K562 (cell line): ENCODE results near the gene RRAD. TPM values are rescaled to one million over a fixed set of nuclear protein-coding genes. Genes with fewer than 3 reads are reported as not detected.

Source experiments
- CTCF ChIP-seq, 3 experiments: IDR thresholded peaks in 2 of 3; conservative IDR thresholded peaks in 1 of 3; 2 replicates each; pipeline ENCODE4 v1.5.1; 2011 to 2012; ENCODE audit warnings: low read length in 3 of 3, mild to moderate bottlenecking in 3 of 3, control low read depth in 2 of 3, improper control_type of control experiment in 1 of 3, inconsistent platforms in 1 of 3, low read depth in 1 of 3, mixed read lengths in 1 of 3, moderate library complexity in 1 of 3; ENCODE audit not compliant: insufficient read depth in 2 of 3
- NCOA6 ChIP-seq: fragments of 450-650 bp; IDR thresholded peaks from 2 replicates; pipeline ENCODE4 v1.6.1; 2017; ENCODE audit warnings: mild to moderate bottlenecking
- NR2C2 ChIP-seq, 2 experiments: fragments of 200-800 bp in 1 of 2; sonication (Bioruptor generic) in 1 of 2; sonication (generic) in 1 of 2; formaldehyde crosslinking in 1 of 2; IDR thresholded peaks; 2 replicates each; pipeline versions ENCODE4 v1.6.1 to v1.8.0; 2016 to 2022; ENCODE audit warnings: mild to moderate bottlenecking in 1 of 2, missing compliant biosample characterization in 1 of 2, missing genetic modification characterization in 1 of 2, missing genetic modification reagents in 1 of 2
- SMAD4 ChIP-seq: fragments of 250-450 bp; sonication (Bioruptor Pico); conservative IDR thresholded peaks from 2 replicates; pipeline ENCODE4 v1.8.0; 2021; ENCODE audit warnings: inconsistent platforms, mild to moderate bottlenecking, moderate library complexity
- TFAP4 ChIP-seq: sonication (generic); formaldehyde crosslinking; IDR thresholded peaks from 2 replicates; pipeline ENCODE4 v1.8.0; 2022; ENCODE audit warnings: missing genetic modification reagents, mild to moderate bottlenecking, moderate library complexity, borderline replicate concordance
- VEZF1 ChIP-seq: fragments of 200-800 bp; sonication (Bioruptor generic); IDR thresholded peaks from 2 replicates; pipeline ENCODE4 v1.6.1; 2017; ENCODE audit warnings: missing genetic modification characterization, missing compliant biosample characterization
- polyA plus RNA-seq, 8 experiments: library from polyadenylated mRNA; depleted of rRNA in 4 of 8; stranded (reverse) in 5 of 8; unstranded in 3 of 8; fragments of >200 nt; fragmentation: Nextera tagmentation in 2 of 8; fragmentation: Illumina TruSeq in 1 of 8; extraction: Ambion mirVana in 2 of 8; extraction: Trizol in 1 of 8; gene quantifications; 2 replicates each; pipeline versions ENCODE4 v1.2.1 to v1.2.3, GENCODE V29; 2011 to 2014; ENCODE audit warnings: inconsistent platforms in 1 of 8, missing spikeins in 1 of 8
- total RNA-seq, 7 experiments: library from RNA; depleted of rRNA in 6 of 7; stranded (reverse); fragments of >200 nt in 6 of 7; fragmentation: Illumina TruSeq in 2 of 7; extraction: Trizol in 2 of 7; gene quantifications; 2 replicates each; pipeline versions ENCODE4 v1.2.1 to v1.2.3, GENCODE V29; 2011 to 2021; ENCODE audit warnings: low replicate concordance in 1 of 7
- TF ChIP-seq, protein P1 (sequence below): IDR thresholded peaks from 2 replicates; pipeline ENCODE4 v1.6.1; 2011; ENCODE audit warnings: borderline replicate concordance, low read depth, mild to moderate bottlenecking, moderate library complexity, low read length; ENCODE audit not compliant: insufficient read depth, poor library complexity, severe bottlenecking

The RRAD gene
- total and polyA plus RNA-seq, 9 of the 15 experiments (the other 6 are each of a cell fraction or from before 2014, with no cell fraction given), result 0.09 to 0.20 (median 0.13) TPM; not detected in 5

DNA sequence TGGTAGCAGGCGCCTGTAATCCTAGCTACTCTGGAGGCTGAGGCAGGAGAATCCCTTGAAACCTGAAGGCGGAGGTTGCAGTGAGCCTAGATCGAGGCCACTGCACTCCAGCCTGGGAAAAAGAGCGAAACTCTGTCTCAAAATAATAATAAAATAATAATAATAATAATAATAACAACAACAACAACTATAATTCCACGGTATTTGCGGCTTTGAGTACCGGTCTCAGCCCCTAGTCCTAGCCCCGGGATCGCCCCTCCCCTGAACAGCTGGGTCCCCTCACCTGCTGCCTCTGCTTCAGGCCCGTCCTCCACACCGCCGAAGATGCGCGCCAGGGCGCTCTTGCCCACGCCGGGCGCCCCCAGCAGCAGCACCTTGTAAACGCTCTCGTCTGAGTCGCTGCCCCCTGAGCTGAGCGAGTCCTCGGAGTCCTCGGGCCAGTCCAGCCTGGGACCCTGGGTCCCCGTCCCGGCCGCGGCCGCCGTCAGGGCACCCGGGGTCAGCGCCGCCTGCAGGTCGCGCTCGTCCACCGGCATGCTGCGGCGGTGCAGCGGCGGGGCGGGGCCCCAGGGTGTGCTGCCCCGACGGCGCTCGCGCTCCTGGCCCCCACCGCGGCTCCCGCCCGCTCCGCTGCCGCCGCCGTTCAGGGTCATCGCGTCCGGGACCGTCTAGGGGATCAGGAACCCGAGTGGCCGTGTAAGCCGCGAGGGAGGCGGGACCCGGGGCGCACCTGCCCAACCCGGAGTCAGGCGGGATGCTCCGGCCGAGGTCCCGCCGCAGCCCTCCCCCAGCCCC, 611 bp downstream of the RRAD start (continued):
- TF ChIP-seq, protein P1, sequence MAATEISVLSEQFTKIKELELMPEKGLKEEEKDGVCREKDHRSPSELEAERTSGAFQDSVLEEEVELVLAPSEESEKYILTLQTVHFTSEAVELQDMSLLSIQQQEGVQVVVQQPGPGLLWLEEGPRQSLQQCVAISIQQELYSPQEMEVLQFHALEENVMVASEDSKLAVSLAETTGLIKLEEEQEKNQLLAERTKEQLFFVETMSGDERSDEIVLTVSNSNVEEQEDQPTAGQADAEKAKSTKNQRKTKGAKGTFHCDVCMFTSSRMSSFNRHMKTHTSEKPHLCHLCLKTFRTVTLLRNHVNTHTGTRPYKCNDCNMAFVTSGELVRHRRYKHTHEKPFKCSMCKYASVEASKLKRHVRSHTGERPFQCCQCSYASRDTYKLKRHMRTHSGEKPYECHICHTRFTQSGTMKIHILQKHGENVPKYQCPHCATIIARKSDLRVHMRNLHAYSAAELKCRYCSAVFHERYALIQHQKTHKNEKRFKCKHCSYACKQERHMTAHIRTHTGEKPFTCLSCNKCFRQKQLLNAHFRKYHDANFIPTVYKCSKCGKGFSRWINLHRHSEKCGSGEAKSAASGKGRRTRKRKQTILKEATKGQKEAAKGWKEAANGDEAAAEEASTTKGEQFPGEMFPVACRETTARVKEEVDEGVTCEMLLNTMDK, result peak; percentile 90
- TF ChIP-seq VEZF1 (CRISPR knock-in tag) (peak; percentile 53; the same call in 1 of the 2 replicates), NR2C2 (CRISPR knock-in tag; IDR thresholded peaks at IDR 0.05) (no peak), NR2C2 (tag; IDR thresholded peaks at IDR 0.05) (0 out of 2 replicates have a peak, but pooled peaks have one; percentile 13), TFAP4 (CRISPR knock-in tag) (peak; percentile 54; the same call in 1 of the 2 replicates), CTCF (IDR thresholded peaks at IDR 0.05 in 2 of 3, conservative IDR thresholded peaks at IDR 0.05 in 1 of 3; ENCODE audit: insufficient read depth in 2 of 3, low read depth in 1 of 3, low read length in 3 of 3) (peak; percentile 52 to 77 (median 66)), SMAD4 (CRISPR knock-in tag) (peak; percentile 63; the same call in 1 of the 2 replicates), NCOA6 (peak; percentile 91)
